ENCODE data around the gene FAM199X.

Gene FAM199X

DNA sequence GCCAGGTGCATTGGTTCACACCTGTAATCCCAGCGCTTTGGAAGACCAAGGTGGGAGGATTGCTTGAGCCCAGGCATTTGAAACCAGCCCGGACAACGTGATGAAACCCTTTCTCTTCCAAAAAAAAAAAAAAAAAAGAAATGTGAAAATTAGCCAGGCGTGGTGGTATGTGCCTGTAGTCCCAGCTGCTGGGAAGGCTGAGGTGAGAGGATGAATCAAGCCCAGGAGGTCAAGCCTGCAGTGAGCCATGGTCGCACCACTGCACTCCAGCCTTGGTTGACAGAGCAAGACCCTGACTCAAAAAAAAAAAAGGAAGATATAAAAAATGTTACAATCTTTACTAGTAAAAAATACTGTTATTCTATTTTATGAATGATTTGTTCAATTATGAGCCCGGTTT, 5.9 kb downstream of the FAM199X start:
- Histone ChIP-seq H3K4me2 (ENCODE audit: insufficient read depth, low read length) (no peak overlapping the region), H2AFZ (ENCODE audit: low read depth, low read length) (no peak overlapping the region), H3K4me1 (ENCODE audit: insufficient read depth, low read length) (peaks cover 31% of the 10 kb centered on the region), H3K27ac (ENCODE audit: low read length) (no peak overlapping the region), H3K4me3 (ENCODE audit: low read depth in 1 of 2, low read length in 2 of 2) (no peak overlapping the region), H4K20me1 (ENCODE audit: insufficient read depth, low read length) (no peaks in the 10 kb centered on the region; the same call in 1 of the 2 replicates), H3K9me3 (ENCODE audit: insufficient read depth, low read length, severe bottlenecking) (no peaks in the 10 kb centered on the region), H3K9ac (ENCODE audit: low read depth, low read length) (no peak overlapping the region), H3K79me2 (ENCODE audit: insufficient read depth, low read length) (peaks cover 52% of the 10 kb centered on the region), H3K27me3 (ENCODE audit: insufficient read depth, low read length, poor library complexity) (no peaks in the 10 kb centered on the region), H3K36me3 (ENCODE audit: insufficient read depth, low read length) (peaks cover 6% of the 10 kb centered on the region)
- DNase-seq (no peak), ATAC-seq (ENCODE audit: insufficient read depth, low read depth) (no peak)
- no peak for TF ChIP-seq EZH2 (IDR thresholded peaks at IDR 0.05; ENCODE audit: borderline replicate concordance, low read depth, low read length, severe bottlenecking)
- TF ChIP-seq, protein P1, sequence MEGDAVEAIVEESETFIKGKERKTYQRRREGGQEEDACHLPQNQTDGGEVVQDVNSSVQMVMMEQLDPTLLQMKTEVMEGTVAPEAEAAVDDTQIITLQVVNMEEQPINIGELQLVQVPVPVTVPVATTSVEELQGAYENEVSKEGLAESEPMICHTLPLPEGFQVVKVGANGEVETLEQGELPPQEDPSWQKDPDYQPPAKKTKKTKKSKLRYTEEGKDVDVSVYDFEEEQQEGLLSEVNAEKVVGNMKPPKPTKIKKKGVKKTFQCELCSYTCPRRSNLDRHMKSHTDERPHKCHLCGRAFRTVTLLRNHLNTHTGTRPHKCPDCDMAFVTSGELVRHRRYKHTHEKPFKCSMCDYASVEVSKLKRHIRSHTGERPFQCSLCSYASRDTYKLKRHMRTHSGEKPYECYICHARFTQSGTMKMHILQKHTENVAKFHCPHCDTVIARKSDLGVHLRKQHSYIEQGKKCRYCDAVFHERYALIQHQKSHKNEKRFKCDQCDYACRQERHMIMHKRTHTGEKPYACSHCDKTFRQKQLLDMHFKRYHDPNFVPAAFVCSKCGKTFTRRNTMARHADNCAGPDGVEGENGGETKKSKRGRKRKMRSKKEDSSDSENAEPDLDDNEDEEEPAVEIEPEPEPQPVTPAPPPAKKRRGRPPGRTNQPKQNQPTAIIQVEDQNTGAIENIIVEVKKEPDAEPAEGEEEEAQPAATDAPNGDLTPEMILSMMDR (IDR thresholded peaks at IDR 0.05; ENCODE audit: borderline replicate concordance, extremely low read depth, low read length, poor library complexity, severe bottlenecking) = no peak

DNA sequence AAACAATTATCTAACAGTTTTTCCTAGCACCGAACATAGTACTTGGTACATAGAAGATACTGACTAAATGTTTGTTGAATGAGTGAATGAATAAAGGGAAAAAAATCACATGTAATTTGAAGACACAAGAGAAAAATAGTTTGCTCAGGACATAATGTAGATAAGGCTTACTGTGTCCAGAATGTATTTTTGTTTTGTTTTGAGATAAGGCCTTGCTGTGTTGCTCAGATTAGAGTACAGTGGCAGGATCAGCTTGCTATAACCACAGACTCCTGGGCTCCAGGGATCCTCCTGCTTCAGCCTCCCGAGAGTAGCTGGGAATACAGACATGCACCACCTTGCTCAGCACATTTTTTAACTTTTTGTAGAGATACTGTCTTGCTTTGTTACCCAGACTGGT, 6.5 kb downstream of the FAM199X start:
- H3K4me1 ChIP-seq (ENCODE audit: insufficient read depth, low read length) = peaks cover 24% of the 10 kb centered on the region
- no peak overlapping the region; the same call in 1 of the 2 replicates for H3K4me2 ChIP-seq (ENCODE audit: insufficient read depth, low read length)
- no peak overlapping the region for H3K9ac ChIP-seq (ENCODE audit: low read depth, low read length)
- TF ChIP-seq, protein P1 (IDR thresholded peaks at IDR 0.05; ENCODE audit: borderline replicate concordance, extremely low read depth, low read length, poor library complexity, severe bottlenecking) = no peak
- TF ChIP-seq EZH2 (IDR thresholded peaks at IDR 0.05; ENCODE audit: borderline replicate concordance, low read depth, low read length, severe bottlenecking) = no peak
- no peaks in the 10 kb centered on the region for H3K9me3 ChIP-seq (ENCODE audit: insufficient read depth, low read length, severe bottlenecking)
- H3K4me3 ChIP-seq (ENCODE audit: low read depth in 1 of 2, low read length in 2 of 2) = no peak overlapping the region
- ATAC-seq (ENCODE audit: insufficient read depth, low read depth) (no peak), DNase-seq (no peak)
- peaks cover 47% of the 10 kb centered on the region for H3K79me2 ChIP-seq (ENCODE audit: insufficient read depth, low read length)
- no peaks in the 10 kb centered on the region; the same call in 1 of the 2 replicates for H4K20me1 ChIP-seq (ENCODE audit: insufficient read depth, low read length)
- H3K36me3 ChIP-seq (ENCODE audit: insufficient read depth, low read length) = peaks cover 13% of the 10 kb centered on the region
- H3K27ac ChIP-seq (ENCODE audit: low read length) = no peak overlapping the region
- no peak overlapping the region for H2AFZ ChIP-seq (ENCODE audit: low read depth, low read length)
- no peaks in the 10 kb centered on the region for H3K27me3 ChIP-seq (ENCODE audit: insufficient read depth, low read length, poor library complexity)

DNA sequence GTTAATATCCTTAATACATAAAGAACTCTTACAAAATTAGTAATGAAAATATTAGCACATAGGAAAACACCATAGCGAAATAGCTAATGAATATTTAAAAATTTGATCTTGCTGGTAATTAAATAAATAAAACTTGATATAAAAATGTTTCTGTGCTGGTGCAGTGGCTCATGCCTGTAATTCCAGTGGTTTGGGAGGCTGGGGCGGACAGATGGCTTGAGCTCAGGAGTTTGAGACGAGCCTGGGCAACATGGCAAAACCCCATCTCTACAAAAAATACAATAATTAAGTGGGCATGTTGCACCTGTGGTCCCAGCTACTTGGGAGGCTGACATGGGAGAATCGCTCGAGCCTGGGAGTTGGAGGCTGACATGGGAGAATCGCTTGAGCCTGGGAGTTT, 7.6 kb downstream of the FAM199X start:
- Histone ChIP-seq H4K20me1 (ENCODE audit: insufficient read depth, low read length) (no peaks in the 10 kb centered on the region; the same call in 1 of the 2 replicates), H3K9ac (ENCODE audit: low read depth, low read length) (no peak overlapping the region)

More for the DNA sequence above, 7.6 kb downstream of the FAM199X start:
- Histone ChIP-seq H3K36me3 (ENCODE audit: insufficient read depth, low read length) (peaks cover 17% of the 10 kb centered on the region), H3K79me2 (ENCODE audit: insufficient read depth, low read length) (peaks cover 41% of the 10 kb centered on the region), H3K27ac (ENCODE audit: low read length) (no peak overlapping the region), H3K4me2 (ENCODE audit: insufficient read depth, low read length) (no peak overlapping the region), H3K27me3 (ENCODE audit: insufficient read depth, low read length, poor library complexity) (no peaks in the 10 kb centered on the region), H3K4me3 (ENCODE audit: low read depth in 1 of 2, low read length in 2 of 2) (no peak overlapping the region), H3K9me3 (ENCODE audit: insufficient read depth, low read length, severe bottlenecking) (no peaks in the 10 kb centered on the region), H3K4me1 (ENCODE audit: insufficient read depth, low read length) (peaks cover 13% of the 10 kb centered on the region; the same call in 1 of the 2 replicates), H2AFZ (ENCODE audit: low read depth, low read length) (no peak overlapping the region)
- DNase-seq = no peak
- no peak for ATAC-seq (ENCODE audit: insufficient read depth, low read depth)
- no peak for TF ChIP-seq EZH2 (IDR thresholded peaks at IDR 0.05; ENCODE audit: borderline replicate concordance, low read depth, low read length, severe bottlenecking)
- TF ChIP-seq, protein P1 (IDR thresholded peaks at IDR 0.05; ENCODE audit: borderline replicate concordance, extremely low read depth, low read length, poor library complexity, severe bottlenecking) = no peak
